ENCODE measurements around the gene PEX10. TPM values are rescaled to one million over a fixed set of nuclear protein-coding genes. Genes with fewer than 3 reads are reported as not detected.

The PEX10 gene
- total RNA-seq, 1 donor from 2014 or later = 10.3 TPM

DNA sequence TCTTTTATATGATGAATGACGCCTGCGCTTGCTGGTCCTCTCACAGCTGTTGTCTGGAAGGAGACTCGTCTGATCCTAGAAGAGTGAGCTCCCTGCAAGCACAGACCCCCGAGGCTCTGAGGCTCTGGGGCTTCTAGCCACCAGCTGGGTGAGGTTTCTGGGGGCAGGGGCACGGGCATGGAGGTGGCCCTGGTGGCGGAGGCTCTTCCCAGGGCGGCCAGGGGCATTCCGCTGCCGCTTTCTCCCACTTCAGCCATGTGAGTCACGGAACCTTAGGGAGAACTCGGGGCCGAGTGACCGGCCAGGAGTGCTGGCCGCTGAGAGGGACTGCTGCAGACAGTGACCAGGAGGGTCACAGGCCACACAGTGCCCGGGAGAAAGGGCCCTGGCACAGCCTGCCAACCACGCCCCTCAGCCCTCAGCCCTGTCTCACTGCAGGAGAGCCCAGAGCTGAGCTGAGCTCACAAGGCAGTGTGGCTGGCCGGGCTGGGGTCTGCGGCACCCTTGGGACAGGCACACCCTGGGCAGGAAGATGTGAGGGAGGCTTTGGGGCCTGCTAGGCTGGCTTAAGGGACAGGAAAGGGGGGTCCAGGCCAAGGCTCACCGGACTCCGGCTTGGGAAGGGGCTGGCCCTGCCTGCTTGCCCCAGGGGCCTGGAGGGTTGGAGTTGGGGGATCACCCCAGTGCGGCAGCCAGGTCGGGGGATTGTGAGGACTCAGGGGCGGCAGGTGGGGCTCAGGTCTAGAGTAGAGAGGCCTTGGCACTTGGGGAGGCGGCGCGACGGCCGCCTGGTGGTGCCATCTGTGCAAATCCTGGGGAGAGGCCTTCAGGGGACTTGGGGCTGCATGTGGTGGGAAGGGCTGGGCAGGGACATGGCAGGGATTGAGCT, 56.7 kb downstream of the PEX10 start:
- no peak for DNase-seq (ENCODE audit: low spot score)
- ATAC-seq = no peak

- ATAC-seq (no peak), DNase-seq (ENCODE audit: low spot score) (no peak)
These were observed 57.6 kb downstream of the PEX10 start for GRCh38 chr1:2354511-2355372.

Other genes with a start within 250 kb of the PEX10 start
- 24.8 TPM for gene FAAP20, start 217.8 kb downstream of the PEX10 start, total RNA-seq
- gene SKI, start 184.2 kb downstream of the PEX10 start, total RNA-seq = 38.8 TPM
- 6.7 TPM for gene MORN1, start 21.0 kb downstream of the PEX10 start, total RNA-seq
- gene RER1, start 20.7 kb downstream of the PEX10 start, total RNA-seq = 163 TPM
- 3.4 TPM for gene PLCH2, start 63.7 kb upstream of the PEX10 start, total RNA-seq
- 15.4 TPM for gene PANK4, start 114.0 kb upstream of the PEX10 start, total RNA-seq
- gene HES5, start 117.7 kb upstream of the PEX10 start, total RNA-seq = 0.28 TPM
- 48.7 TPM for gene TNFRSF14, start 143.8 kb upstream of the PEX10 start, total RNA-seq
- gene PRXL2B, start 174.2 kb upstream of the PEX10 start, total RNA-seq = 9.9 TPM
- not detected for gene MMEL1, start 220.5 kb upstream of the PEX10 start, total RNA-seq

Data from left lobe of liver (tissue), 2 donors.